ENCODE results near the gene VAMP2. TPM values are rescaled to one million over a fixed set of nuclear protein-coding genes. Genes with fewer than 3 reads are reported as not detected.

The VAMP2 gene
- total RNA-seq: 10 to 100 TPM; 16.8 to 42.1 (median 21.2) TPM

GRCh38 chr17:8162233-8162996, at the start of gene VAMP2:
Gene VAMP2 (minus strand): TSS chr17:8162948. CDS start chr17:8162879, 69 bp downstream.
- ATAC-seq (ENCODE audit: low FRiP score) (peak; percentile 41), DNase-seq (ENCODE audit: low spot score) (no peak)
- no peak for TF ChIP-seq CTCF (IDR thresholded peaks at IDR 0.05)

GRCh38 chr17:8210761-8211458, 48.2 kb upstream of the VAMP2 start:
- no peak for TF ChIP-seq CTCF (IDR thresholded peaks at IDR 0.05)
- ATAC-seq (ENCODE audit: low FRiP score) (no peak), DNase-seq (ENCODE audit: low spot score) (no peak)

GRCh38 chr17:8209907-8210760, 47.4 kb upstream of the VAMP2 start, which contains the start of gene AURKB:
Gene AURKB (minus strand): TSS chr17:8210575. CDS start chr17:8210224, 351 bp downstream.
- TF ChIP-seq CTCF (IDR thresholded peaks at IDR 0.05): no peak
- ATAC-seq (ENCODE audit: low FRiP score): peak; percentile 94
- peak; percentile 98 for DNase-seq (ENCODE audit: low spot score)

- DNase-seq (ENCODE audit: low spot score) (no peak), ATAC-seq (ENCODE audit: low FRiP score) (no peak)
- no peak for TF ChIP-seq CTCF (IDR thresholded peaks at IDR 0.05)
Observed at GRCh38 chr17:8206536-8206935, 43.8 kb upstream of the VAMP2 start.

- ATAC-seq (ENCODE audit: low FRiP score) (no peak), DNase-seq (ENCODE audit: low spot score) (no peak)
- TF ChIP-seq CTCF (IDR thresholded peaks at IDR 0.05): no peak
Observed at GRCh38 chr17:8204761-8205555, 42.2 kb upstream of the VAMP2 start.

All from omental fat pad (tissue), 4 donors.